ENCODE measurements around the gene NUDT9.
A peak's percentile ranks its signal among the peaks of the same experiment; 100 is the strongest.
"Not testable (repeated sequence)": the region's sequence is repeated elsewhere in the genome, so short reads cannot be mapped to it uniquely, and the experiment has no call there.

Gene NUDT9

GRCh38 chr4:87465739-87466366, 43.5 kb downstream of the NUDT9 start:
- DNase-seq: no peak

- DNase-seq: no peak
Measured at GRCh38 chr4:87469390-87469789, 47.0 kb downstream of the NUDT9 start.

GRCh38 chr4:87476934-87477333, 54.6 kb downstream of the NUDT9 start:
- no peak for DNase-seq

GRCh38 chr4:87478732-87479250, 56.4 kb downstream of the NUDT9 start:
- no peak for DNase-seq

- no peak for DNase-seq
Measured at GRCh38 chr4:87481377-87481776, 59.0 kb downstream of the NUDT9 start.

- not testable (repeated sequence) for DNase-seq
Measured at GRCh38 chr4:87483247-87483646, 60.9 kb downstream of the NUDT9 start.

GRCh38 chr4:87488666-87489065, 66.3 kb downstream of the NUDT9 start:
- not testable (repeated sequence) for DNase-seq

- no peak for DNase-seq
Measured at GRCh38 chr4:87489678-87490077, 67.3 kb downstream of the NUDT9 start.

GRCh38 chr4:87490664-87491369, 68.4 kb downstream of the NUDT9 start:
- DNase-seq: no peak

- no peak for DNase-seq
Measured at GRCh38 chr4:87491436-87491835, 69.1 kb downstream of the NUDT9 start.

GRCh38 chr4:87491851-87492250, 69.5 kb downstream of the NUDT9 start:
- DNase-seq: not testable (repeated sequence)

- DNase-seq: no peak
Measured at GRCh38 chr4:87493115-87493514, 70.7 kb downstream of the NUDT9 start.

GRCh38 chr4:87497159-87497558, 74.8 kb downstream of the NUDT9 start:
- DNase-seq: peak; percentile 6

- no peak for DNase-seq
Measured at GRCh38 chr4:87497578-87497977, 75.2 kb downstream of the NUDT9 start.

- DNase-seq: no peak
Measured at GRCh38 chr4:87498446-87498900, 76.1 kb downstream of the NUDT9 start.

- DNase-seq: no peak
Measured at GRCh38 chr4:87499403-87500091, 77.2 kb downstream of the NUDT9 start.

GRCh38 chr4:87500092-87500462, 77.7 kb downstream of the NUDT9 start:
- no peak for DNase-seq

GRCh38 chr4:87502580-87503238, 80.3 kb downstream of the NUDT9 start:
- DNase-seq: no peak

GRCh38 chr4:87505862-87506261, 83.5 kb downstream of the NUDT9 start:
- DNase-seq: no peak

- DNase-seq: no peak
Measured at GRCh38 chr4:87506974-87507701, 84.8 kb downstream of the NUDT9 start.
